ENCODE measurements around the gene GRK5. TPM values are rescaled to one million over a fixed set of nuclear protein-coding genes. Genes with fewer than 3 reads are reported as not detected.

GRK5 gene
- total RNA-seq, 1 experiment from 2014 or later, result 0.82 TPM

DNA sequence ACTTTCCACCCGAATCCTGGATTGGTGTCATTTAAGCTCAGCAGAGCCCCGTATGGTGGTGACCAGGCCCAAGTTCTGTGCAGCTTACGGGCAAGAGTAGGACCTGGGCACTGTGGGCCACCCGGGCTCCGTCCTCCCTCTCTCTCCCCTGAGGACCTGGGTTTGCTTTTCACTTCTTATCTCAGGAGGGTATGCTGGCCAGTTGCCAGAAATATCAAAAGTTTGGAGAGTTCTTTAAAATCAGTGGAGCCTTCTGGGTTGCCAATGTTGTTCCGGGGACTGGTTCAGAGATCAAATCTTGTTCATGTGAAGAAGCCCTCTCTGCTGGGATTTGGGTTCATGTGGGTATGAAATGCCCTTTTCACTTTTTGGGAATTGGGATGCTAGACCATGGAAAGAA lies 145.4 kb downstream of the GRK5 start:
- Mint-ChIP-seq H3K27ac (ENCODE audit: low read depth, unreplicated experiment) (no peak overlapping the region), H3K36me3 (ENCODE audit: insufficient read depth, unreplicated experiment) (no peaks in the 10 kb centered on the region), H3K4me1 (ENCODE audit: insufficient read depth, unreplicated experiment) (no peaks in the 10 kb centered on the region), H3K4me3 (ENCODE audit: unreplicated experiment) (no peak overlapping the region), H3K9me3 (ENCODE audit: unreplicated experiment) (peaks cover 20% of the 10 kb centered on the region), H3K27me3 (ENCODE audit: insufficient read depth, unreplicated experiment) (no peaks in the 10 kb centered on the region)
- BruUV-seq (replicated peaks), result no TSS peak
- ChIA-PET CTCF (interaction anchor here (1.0 kb wide), 1 partner anchor 154 kb away, joined by 3 read pairs; no protein-coding TSS in a partner anchor), POLR2A (no interaction called here)
- intact Hi-C loops (cut with micrococcal nuclease), result no loop called here
- DNase-seq (ENCODE audit: unreplicated experiment), result no peak
- TF ChIP-seq, protein P1, sequence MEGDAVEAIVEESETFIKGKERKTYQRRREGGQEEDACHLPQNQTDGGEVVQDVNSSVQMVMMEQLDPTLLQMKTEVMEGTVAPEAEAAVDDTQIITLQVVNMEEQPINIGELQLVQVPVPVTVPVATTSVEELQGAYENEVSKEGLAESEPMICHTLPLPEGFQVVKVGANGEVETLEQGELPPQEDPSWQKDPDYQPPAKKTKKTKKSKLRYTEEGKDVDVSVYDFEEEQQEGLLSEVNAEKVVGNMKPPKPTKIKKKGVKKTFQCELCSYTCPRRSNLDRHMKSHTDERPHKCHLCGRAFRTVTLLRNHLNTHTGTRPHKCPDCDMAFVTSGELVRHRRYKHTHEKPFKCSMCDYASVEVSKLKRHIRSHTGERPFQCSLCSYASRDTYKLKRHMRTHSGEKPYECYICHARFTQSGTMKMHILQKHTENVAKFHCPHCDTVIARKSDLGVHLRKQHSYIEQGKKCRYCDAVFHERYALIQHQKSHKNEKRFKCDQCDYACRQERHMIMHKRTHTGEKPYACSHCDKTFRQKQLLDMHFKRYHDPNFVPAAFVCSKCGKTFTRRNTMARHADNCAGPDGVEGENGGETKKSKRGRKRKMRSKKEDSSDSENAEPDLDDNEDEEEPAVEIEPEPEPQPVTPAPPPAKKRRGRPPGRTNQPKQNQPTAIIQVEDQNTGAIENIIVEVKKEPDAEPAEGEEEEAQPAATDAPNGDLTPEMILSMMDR (IDR thresholded peaks at IDR 0.05; ENCODE audit: unreplicated experiment), result no peak

DNA sequence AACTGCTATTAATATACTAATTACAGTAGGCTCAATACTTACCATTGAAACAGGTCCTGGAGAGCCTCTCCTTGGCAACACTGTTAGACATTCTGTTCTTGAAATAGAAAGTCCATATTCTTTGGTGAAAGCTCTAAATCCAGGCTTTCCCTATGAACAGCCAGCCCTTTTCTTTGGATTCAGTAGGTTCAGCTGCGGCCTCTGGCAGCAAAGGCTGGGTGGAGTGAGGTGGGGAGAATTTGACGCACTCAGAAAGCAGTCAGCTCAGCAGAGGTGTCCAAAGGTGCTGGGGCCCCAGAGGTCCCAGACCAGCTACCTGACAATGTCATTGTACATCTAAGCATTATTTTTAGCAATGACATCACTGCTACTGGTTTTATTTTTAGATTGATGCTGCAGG lies 146.1 kb downstream of the GRK5 start:
- CTCF ChIA-PET, result no interaction called here

DNA sequence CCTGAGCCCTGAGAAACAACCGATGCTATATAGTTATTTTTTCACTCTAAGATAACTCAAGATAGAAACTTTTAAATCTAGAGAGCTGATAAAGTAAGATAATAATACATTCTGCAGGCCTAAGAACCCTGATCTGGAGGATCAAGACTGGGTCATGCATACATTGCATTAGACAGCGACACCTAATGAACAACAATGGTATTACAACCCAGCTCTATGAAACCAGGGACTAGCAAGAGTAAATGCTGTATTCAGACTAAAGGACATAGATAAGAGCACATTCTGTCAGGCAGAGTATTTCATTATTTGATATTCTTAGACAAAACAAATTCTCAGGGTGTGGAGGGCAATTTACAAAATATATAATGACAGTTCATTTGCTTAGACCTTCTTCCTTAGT lies 148.6 kb downstream of the GRK5 start:
- peaks cover 26% of the 10 kb centered on the region for H3K9me3 Mint-ChIP-seq (ENCODE audit: unreplicated experiment)
- CTCF ChIA-PET, result no interaction called here
- H3K4me1 Mint-ChIP-seq (ENCODE audit: insufficient read depth, unreplicated experiment), result no peaks in the 10 kb centered on the region
- no TSS peak for BruUV-seq (replicated peaks)
- POLR2A ChIA-PET, result no interaction called here
- no peaks in the 10 kb centered on the region for H3K27me3 Mint-ChIP-seq (ENCODE audit: insufficient read depth, unreplicated experiment)
- peaks cover 6% of the 10 kb centered on the region for H3K36me3 Mint-ChIP-seq (ENCODE audit: insufficient read depth, unreplicated experiment)
- H3K27ac Mint-ChIP-seq (ENCODE audit: low read depth, unreplicated experiment), result no peak overlapping the region
- DNase-seq (ENCODE audit: unreplicated experiment), result no peak
- intact Hi-C loops (cut with micrococcal nuclease), result no loop called here
- TF ChIP-seq, protein P1 (IDR thresholded peaks at IDR 0.05; ENCODE audit: unreplicated experiment), result peak; percentile 20
- H3K4me3 Mint-ChIP-seq (ENCODE audit: unreplicated experiment), result no peak overlapping the region

More for the DNA sequence above, 146.1 kb downstream of the GRK5 start:
- BruUV-seq (replicated peaks), result no TSS peak
- Mint-ChIP-seq H3K27ac (ENCODE audit: low read depth, unreplicated experiment) (no peak overlapping the region), H3K36me3 (ENCODE audit: insufficient read depth, unreplicated experiment) (no peaks in the 10 kb centered on the region), H3K27me3 (ENCODE audit: insufficient read depth, unreplicated experiment) (no peaks in the 10 kb centered on the region), H3K4me3 (ENCODE audit: unreplicated experiment) (no peak overlapping the region), H3K4me1 (ENCODE audit: insufficient read depth, unreplicated experiment) (no peaks in the 10 kb centered on the region), H3K9me3 (ENCODE audit: unreplicated experiment) (peaks cover 20% of the 10 kb centered on the region)
- no peak for DNase-seq (ENCODE audit: unreplicated experiment)
- TF ChIP-seq, protein P1 (IDR thresholded peaks at IDR 0.05; ENCODE audit: unreplicated experiment), result no peak
- intact Hi-C loops (cut with micrococcal nuclease), result no loop called here
- POLR2A ChIA-PET, result no interaction called here

DNA sequence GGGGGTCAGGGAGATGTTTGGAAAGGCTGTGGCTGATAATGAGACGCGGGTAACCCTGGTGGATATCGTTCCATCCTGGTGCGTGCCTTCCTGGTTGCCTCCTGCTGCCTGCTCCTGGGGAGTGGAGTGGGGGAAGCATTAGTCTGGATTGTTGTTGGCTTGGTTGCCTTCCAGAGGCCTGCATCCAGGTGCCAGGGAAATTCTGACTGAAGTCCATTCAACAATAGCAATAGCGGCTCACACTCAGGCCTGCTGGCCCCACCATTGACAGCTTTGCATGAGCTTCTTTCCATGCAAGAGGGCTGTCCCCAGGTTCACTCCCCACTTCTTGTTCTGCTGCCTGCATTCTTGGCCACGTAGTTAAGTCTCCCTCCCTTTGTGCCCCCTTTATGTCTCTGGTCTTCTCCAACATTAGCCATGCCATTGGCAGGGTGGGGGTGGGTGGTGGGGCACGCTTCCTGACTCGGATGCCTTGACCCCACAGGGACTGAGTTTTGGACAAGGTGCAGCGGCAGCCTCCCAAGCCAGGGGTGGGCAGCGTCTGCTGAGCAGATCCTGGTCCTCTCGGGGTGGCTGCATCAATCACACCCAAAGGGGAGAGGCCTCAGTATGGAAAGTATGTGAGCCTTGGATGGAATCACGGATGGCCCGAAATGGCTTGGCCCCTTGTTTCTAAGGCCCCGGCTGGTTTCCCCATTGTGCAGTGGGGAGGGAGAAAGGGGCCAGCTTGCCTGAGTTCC lies 150.2 kb downstream of the GRK5 start:
- intact Hi-C loops (cut with micrococcal nuclease), result no loop called here
- BruUV-seq (replicated peaks), result no TSS peak
- no peaks in the 10 kb centered on the region for H3K4me1 Mint-ChIP-seq (ENCODE audit: insufficient read depth, unreplicated experiment)
- H3K36me3 Mint-ChIP-seq (ENCODE audit: insufficient read depth, unreplicated experiment), result peaks cover 6% of the 10 kb centered on the region
- peaks cover 18% of the 10 kb centered on the region for H3K9me3 Mint-ChIP-seq (ENCODE audit: unreplicated experiment)
- H3K27ac Mint-ChIP-seq (ENCODE audit: low read depth, unreplicated experiment), result no peak overlapping the region
- no peak overlapping the region for H3K4me3 Mint-ChIP-seq (ENCODE audit: unreplicated experiment)
- POLR2A ChIA-PET, result no interaction called here
- H3K27me3 Mint-ChIP-seq (ENCODE audit: insufficient read depth, unreplicated experiment), result no peaks in the 10 kb centered on the region
- no peak for DNase-seq (ENCODE audit: unreplicated experiment)
- TF ChIP-seq, protein P1 (IDR thresholded peaks at IDR 0.05; ENCODE audit: unreplicated experiment), result no peak
- CTCF ChIA-PET, result interaction anchor here (0.6 kb wide), 1 partner anchor 58 kb away, joined by 3 read pairs; no protein-coding TSS in a partner anchor
